GM23338 (cell line): Measurements from ENCODE around the gene IL36A. TPM values are rescaled to one million over a fixed set of nuclear protein-coding genes. Genes with fewer than 3 reads are reported as not detected.

Experiments
- ATAC-seq: fragments of 200-7000 bp; cut with Tn5 transposase; 3 replicates; pipeline ENCODE4 v1.9.1; 2020
- DNase-seq: peaks from one replicate; pipeline ENCODE4 v3.0.0-alpha.2; 2015; ENCODE audit warnings: low spot score
- H2AFZ ChIP-seq: fragments of 200-600 bp; sonication (generic); 2 replicates; pipeline ENCODE4 v1.8.0; 2016; ENCODE audit warnings: antibody characterized with exemption, mild to moderate bottlenecking, moderate library complexity
- H3F3A ChIP-seq: fragments of 200-600 bp; sonication (generic); replicated peaks from 2 replicates; pipeline ENCODE4 v1.8.0; 2017; ENCODE audit warnings: antibody characterized with exemption, mixed run types, low read depth
- H3K27ac ChIP-seq: fragments of 200-600 bp; sonication (generic); 2 replicates; pipeline ENCODE4 v1.6.1; 2016; ENCODE audit warnings: low read depth
- H3K27me3 ChIP-seq: fragments of 200-600 bp; sonication (generic); 2 replicates; pipeline ENCODE4 v1.8.0; 2016; ENCODE audit warnings: mild to moderate bottlenecking, mixed run types, moderate library complexity; ENCODE audit not compliant: insufficient read depth
- H3K36me3 ChIP-seq: fragments of 200-600 bp; sonication (generic); 2 replicates; pipeline ENCODE4 v1.8.0; 2016; ENCODE audit warnings: mild to moderate bottlenecking; ENCODE audit not compliant: insufficient read depth
- H3K4me1 ChIP-seq: fragments of 200-600 bp; sonication (generic); 2 replicates; pipeline ENCODE4 v1.8.0; 2016; ENCODE audit warnings: mild to moderate bottlenecking, moderate library complexity; ENCODE audit not compliant: insufficient read depth
- H3K4me2 ChIP-seq: fragments of 200-600 bp; sonication (generic); 2 replicates; pipeline ENCODE4 v1.7.1; 2017; ENCODE audit warnings: mixed run types
- H3K4me3 ChIP-seq: fragments of 200-600 bp; sonication (generic); 2 replicates; pipeline ENCODE4 v1.6.1; 2016; ENCODE audit warnings: mixed run types
- H3K79me2 ChIP-seq: fragments of 200-600 bp; sonication (generic); replicated peaks from 2 replicates; pipeline ENCODE4 v1.8.0; 2017; ENCODE audit warnings: mild to moderate bottlenecking; ENCODE audit not compliant: insufficient read depth
- H3K9me2 ChIP-seq: fragments of 200-600 bp; sonication (generic); 2 replicates; pipeline ENCODE4 v1.8.0; 2017; ENCODE audit not compliant: insufficient read depth
- H4K20me1 ChIP-seq: fragments of 200-600 bp; sonication (generic); replicated peaks from 2 replicates; pipeline ENCODE4 v1.8.0; 2017; ENCODE audit warnings: mild to moderate bottlenecking; ENCODE audit not compliant: insufficient read depth
- H3K27ac Mint-ChIP-seq: 2 replicates; pipeline ENCODE4 v1.8.0; 2020; ENCODE audit warnings: inconsistent platforms, mild to moderate bottlenecking, moderate library complexity, mixed read lengths
- H3K27me3 Mint-ChIP-seq: 3 replicates; pipeline ENCODE4 v1.8.0; 2022; ENCODE audit warnings: low read depth, mild to moderate bottlenecking, moderate library complexity, mixed read lengths, inconsistent platforms; ENCODE audit not compliant: insufficient read depth, poor library complexity
- H3K36me3 Mint-ChIP-seq: 3 replicates; pipeline ENCODE4 v1.8.0; 2021; ENCODE audit warnings: low read depth, mild to moderate bottlenecking, inconsistent platforms, moderate library complexity, mixed read lengths
- H3K4me1 Mint-ChIP-seq: 3 replicates; pipeline ENCODE4 v1.8.0; 2020; ENCODE audit warnings: mild to moderate bottlenecking, inconsistent platforms, mixed read lengths
- H3K4me3 Mint-ChIP-seq: 3 replicates; pipeline ENCODE4 v1.8.0; 2021; ENCODE audit warnings: moderate library complexity, mild to moderate bottlenecking, inconsistent platforms, mixed read lengths
- H3K9me3 Mint-ChIP-seq: 3 replicates; pipeline ENCODE4 v1.8.0; 2020; ENCODE audit warnings: moderate library complexity, mild to moderate bottlenecking, inconsistent platforms, mixed read lengths
- CREB1 ChIP-seq: fragments of 250-450 bp; sonication (Bioruptor Pico); IDR thresholded peaks from 2 replicates; pipeline ENCODE4 v1.5.0; 2020; ENCODE audit warnings: low read depth, mild to moderate bottlenecking, moderate library complexity
- EZH2 ChIP-seq: fragments of 200-600 bp; sonication (generic); IDR thresholded peaks from one replicate; pipeline ENCODE4 v1.8.0; 2017; ENCODE audit warnings: antibody characterized with exemption, mild to moderate bottlenecking, low read depth; ENCODE audit not compliant: unreplicated experiment
- EZH2phosphoT487 ChIP-seq: fragments of 200-600 bp; sonication (generic); IDR thresholded peaks from one replicate; pipeline ENCODE4 v1.8.1; 2018; ENCODE audit warnings: antibody characterized with exemption; ENCODE audit not compliant: unreplicated experiment
- NANOG ChIP-seq: IDR thresholded peaks from 2 replicates; pipeline ENCODE4 v1.6.1; 2016; ENCODE audit warnings: antibody characterized with exemption, borderline replicate concordance
- POLR2AphosphoS5 ChIP-seq: IDR thresholded peaks from 2 replicates; pipeline ENCODE4 v1.6.1; 2016; ENCODE audit warnings: antibody characterized with exemption, low read depth
- STAT1 ChIP-seq: IDR thresholded peaks from one replicate; pipeline ENCODE4 v1.6.1; 2016; ENCODE audit warnings: antibody characterized with exemption; ENCODE audit not compliant: unreplicated experiment
- ZNF114 ChIP-seq: fragments of 250-450 bp; sonication (Bioruptor Pico); IDR thresholded peaks from 2 replicates; pipeline ENCODE4 v1.5.0; 2020; ENCODE audit warnings: mild to moderate bottlenecking, moderate library complexity
- ZNF331 ChIP-seq: fragments of 250-450 bp; sonication (Bioruptor Pico); IDR thresholded peaks from 2 replicates; pipeline ENCODE4 v1.5.0; 2020; ENCODE audit warnings: low read depth, mild to moderate bottlenecking, moderate library complexity
- polyA plus RNA-seq: library from polyadenylated mRNA; unstranded; fragments of >200 nt; fragmentation: Nextera tagmentation; extraction: Ambion mirVana; gene quantifications from 2 replicates; pipeline ENCODE4 v1.2.1, GENCODE V29; 2016
- total RNA-seq: library from RNA; depleted of rRNA; stranded (reverse); fragments of >200 nt; shearing (Covaris generic); gene quantifications from 2 replicates; pipeline ENCODE4 v1.2.3, GENCODE V29; 2014
- TF ChIP-seq, protein P1 (sequence below): IDR thresholded peaks from 2 replicates; pipeline ENCODE4 v1.6.1; 2016; ENCODE audit warnings: antibody characterized with exemption
- TF ChIP-seq, protein P2 (sequence below): fragments of 250-450 bp; sonication (Bioruptor Pico); IDR thresholded peaks from 2 replicates; pipeline ENCODE4 v1.5.0; 2020; ENCODE audit warnings: mild to moderate bottlenecking, moderate library complexity
- TF ChIP-seq, protein P3 (sequence below), 2 experiments: fragments of 200-600 bp in 1 of 2; sonication (generic) in 1 of 2; conservative IDR thresholded peaks; 2 replicates each; pipeline versions ENCODE4 v1.5.1 to v1.6.1; 2016 to 2017; ENCODE audit warnings: antibody characterized with exemption in 2 of 2, low read depth in 2 of 2, mild to moderate bottlenecking in 2 of 2, moderate library complexity in 1 of 2
- TF ChIP-seq, protein P4 (sequence below): IDR thresholded peaks from one replicate; pipeline ENCODE4 v1.6.1; 2018; ENCODE audit warnings: antibody characterized with exemption; ENCODE audit not compliant: unreplicated experiment

IL36A gene
- total and polyA plus RNA-seq, 2 experiments from 2014 or later, result not detected

DNA sequence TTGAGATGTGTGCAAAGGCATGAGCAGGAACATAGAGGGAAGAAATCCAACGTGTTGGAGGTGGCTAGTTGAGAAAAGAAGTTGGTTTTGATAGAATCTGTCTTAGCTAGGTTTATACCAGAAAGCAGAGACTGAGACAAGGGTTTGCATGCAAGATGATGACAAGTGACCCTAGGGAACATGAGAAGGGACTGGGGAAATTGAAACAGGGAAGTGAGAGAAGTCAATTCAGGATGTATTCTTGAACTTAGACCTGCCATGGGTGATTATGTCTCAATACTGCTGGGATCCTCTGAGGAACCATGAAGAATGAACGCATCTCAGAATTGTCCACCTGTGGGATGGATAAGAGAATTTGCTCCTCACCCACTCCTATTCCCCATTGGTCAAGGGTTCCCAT is 20.5 kb downstream of the IL36A start:
- H3K27me3 ChIP-seq, result no peaks in the 10 kb centered on the region

More for the DNA sequence above, 20.5 kb downstream of the IL36A start:
- TF ChIP-seq CREB1 (CRISPR knock-in tag) (no peak), POLR2AphosphoS5 (no peak), NANOG (no peak), EZH2phosphoT487 (no peak), EZH2 (no peak), STAT1 (no peak), ZNF331 (CRISPR knock-in tag) (no peak), ZNF114 (CRISPR knock-in tag) (no peak)
- TF ChIP-seq, protein P1, sequence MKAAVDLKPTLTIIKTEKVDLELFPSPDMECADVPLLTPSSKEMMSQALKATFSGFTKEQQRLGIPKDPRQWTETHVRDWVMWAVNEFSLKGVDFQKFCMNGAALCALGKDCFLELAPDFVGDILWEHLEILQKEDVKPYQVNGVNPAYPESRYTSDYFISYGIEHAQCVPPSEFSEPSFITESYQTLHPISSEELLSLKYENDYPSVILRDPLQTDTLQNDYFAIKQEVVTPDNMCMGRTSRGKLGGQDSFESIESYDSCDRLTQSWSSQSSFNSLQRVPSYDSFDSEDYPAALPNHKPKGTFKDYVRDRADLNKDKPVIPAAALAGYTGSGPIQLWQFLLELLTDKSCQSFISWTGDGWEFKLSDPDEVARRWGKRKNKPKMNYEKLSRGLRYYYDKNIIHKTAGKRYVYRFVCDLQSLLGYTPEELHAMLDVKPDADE, result no peak
- TF ChIP-seq, protein P2, sequence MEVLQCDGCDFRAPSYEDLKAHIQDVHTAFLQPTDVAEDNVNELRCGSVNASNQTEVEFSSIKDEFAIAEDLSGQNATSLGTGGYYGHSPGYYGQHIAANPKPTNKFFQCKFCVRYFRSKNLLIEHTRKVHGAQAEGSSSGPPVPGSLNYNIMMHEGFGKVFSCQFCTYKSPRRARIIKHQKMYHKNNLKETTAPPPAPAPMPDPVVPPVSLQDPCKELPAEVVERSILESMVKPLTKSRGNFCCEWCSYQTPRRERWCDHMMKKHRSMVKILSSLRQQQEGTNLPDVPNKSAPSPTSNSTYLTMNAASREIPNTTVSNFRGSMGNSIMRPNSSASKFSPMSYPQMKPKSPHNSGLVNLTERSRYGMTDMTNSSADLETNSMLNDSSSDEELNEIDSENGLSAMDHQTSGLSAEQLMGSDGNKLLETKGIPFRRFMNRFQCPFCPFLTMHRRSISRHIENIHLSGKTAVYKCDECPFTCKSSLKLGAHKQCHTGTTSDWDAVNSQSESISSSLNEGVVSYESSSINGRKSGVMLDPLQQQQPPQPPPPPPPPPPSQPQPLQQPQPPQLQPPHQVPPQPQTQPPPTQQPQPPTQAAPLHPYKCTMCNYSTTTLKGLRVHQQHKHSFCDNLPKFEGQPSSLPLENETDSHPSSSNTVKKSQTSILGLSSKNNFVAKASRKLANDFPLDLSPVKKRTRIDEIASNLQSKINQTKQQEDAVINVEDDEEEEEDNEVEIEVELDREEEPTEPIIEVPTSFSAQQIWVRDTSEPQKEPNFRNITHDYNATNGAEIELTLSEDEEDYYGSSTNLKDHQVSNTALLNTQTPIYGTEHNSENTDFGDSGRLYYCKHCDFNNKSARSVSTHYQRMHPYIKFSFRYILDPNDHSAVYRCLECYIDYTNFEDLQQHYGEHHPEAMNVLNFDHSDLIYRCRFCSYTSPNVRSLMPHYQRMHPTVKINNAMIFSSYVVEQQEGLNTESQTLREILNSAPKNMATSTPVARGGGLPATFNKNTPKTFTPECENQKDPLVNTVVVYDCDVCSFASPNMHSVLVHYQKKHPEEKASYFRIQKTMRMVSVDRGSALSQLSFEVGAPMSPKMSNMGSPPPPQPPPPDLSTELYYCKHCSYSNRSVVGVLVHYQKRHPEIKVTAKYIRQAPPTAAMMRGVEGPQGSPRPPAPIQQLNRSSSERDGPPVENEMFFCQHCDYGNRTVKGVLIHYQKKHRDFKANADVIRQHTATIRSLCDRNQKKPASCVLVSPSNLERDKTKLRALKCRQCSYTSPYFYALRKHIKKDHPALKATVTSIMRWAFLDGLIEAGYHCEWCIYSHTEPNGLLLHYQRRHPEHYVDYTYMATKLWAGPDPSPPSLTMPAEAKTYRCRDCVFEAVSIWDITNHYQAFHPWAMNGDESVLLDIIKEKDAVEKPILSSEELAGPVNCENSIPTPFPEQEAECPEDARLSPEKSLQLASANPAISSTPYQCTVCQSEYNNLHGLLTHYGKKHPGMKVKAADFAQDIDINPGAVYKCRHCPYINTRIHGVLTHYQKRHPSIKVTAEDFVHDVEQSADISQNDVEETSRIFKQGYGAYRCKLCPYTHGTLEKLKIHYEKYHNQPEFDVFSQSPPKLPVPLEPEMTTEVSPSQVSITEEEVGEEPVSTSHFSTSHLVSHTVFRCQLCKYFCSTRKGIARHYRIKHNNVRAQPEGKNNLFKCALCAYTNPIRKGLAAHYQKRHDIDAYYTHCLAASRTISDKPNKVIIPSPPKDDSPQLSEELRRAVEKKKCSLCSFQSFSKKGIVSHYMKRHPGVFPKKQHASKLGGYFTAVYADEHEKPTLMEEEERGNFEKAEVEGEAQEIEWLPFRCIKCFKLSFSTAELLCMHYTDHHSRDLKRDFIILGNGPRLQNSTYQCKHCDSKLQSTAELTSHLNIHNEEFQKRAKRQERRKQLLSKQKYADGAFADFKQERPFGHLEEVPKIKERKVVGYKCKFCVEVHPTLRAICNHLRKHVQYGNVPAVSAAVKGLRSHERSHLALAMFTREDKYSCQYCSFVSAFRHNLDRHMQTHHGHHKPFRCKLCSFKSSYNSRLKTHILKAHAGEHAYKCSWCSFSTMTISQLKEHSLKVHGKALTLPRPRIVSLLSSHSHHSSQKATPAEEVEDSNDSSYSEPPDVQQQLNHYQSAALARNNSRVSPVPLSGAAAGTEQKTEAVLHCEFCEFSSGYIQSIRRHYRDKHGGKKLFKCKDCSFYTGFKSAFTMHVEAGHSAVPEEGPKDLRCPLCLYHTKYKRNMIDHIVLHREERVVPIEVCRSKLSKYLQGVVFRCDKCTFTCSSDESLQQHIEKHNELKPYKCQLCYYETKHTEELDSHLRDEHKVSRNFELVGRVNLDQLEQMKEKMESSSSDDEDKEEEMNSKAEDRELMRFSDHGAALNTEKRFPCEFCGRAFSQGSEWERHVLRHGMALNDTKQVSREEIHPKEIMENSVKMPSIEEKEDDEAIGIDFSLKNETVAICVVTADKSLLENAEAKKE (CRISPR knock-in tag), result no peak
- TF ChIP-seq, protein P3, sequence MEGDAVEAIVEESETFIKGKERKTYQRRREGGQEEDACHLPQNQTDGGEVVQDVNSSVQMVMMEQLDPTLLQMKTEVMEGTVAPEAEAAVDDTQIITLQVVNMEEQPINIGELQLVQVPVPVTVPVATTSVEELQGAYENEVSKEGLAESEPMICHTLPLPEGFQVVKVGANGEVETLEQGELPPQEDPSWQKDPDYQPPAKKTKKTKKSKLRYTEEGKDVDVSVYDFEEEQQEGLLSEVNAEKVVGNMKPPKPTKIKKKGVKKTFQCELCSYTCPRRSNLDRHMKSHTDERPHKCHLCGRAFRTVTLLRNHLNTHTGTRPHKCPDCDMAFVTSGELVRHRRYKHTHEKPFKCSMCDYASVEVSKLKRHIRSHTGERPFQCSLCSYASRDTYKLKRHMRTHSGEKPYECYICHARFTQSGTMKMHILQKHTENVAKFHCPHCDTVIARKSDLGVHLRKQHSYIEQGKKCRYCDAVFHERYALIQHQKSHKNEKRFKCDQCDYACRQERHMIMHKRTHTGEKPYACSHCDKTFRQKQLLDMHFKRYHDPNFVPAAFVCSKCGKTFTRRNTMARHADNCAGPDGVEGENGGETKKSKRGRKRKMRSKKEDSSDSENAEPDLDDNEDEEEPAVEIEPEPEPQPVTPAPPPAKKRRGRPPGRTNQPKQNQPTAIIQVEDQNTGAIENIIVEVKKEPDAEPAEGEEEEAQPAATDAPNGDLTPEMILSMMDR (conservative IDR thresholded peaks at IDR 0.05; ENCODE audit: low read depth in 2 of 2), result no peak
- TF ChIP-seq, protein P4, sequence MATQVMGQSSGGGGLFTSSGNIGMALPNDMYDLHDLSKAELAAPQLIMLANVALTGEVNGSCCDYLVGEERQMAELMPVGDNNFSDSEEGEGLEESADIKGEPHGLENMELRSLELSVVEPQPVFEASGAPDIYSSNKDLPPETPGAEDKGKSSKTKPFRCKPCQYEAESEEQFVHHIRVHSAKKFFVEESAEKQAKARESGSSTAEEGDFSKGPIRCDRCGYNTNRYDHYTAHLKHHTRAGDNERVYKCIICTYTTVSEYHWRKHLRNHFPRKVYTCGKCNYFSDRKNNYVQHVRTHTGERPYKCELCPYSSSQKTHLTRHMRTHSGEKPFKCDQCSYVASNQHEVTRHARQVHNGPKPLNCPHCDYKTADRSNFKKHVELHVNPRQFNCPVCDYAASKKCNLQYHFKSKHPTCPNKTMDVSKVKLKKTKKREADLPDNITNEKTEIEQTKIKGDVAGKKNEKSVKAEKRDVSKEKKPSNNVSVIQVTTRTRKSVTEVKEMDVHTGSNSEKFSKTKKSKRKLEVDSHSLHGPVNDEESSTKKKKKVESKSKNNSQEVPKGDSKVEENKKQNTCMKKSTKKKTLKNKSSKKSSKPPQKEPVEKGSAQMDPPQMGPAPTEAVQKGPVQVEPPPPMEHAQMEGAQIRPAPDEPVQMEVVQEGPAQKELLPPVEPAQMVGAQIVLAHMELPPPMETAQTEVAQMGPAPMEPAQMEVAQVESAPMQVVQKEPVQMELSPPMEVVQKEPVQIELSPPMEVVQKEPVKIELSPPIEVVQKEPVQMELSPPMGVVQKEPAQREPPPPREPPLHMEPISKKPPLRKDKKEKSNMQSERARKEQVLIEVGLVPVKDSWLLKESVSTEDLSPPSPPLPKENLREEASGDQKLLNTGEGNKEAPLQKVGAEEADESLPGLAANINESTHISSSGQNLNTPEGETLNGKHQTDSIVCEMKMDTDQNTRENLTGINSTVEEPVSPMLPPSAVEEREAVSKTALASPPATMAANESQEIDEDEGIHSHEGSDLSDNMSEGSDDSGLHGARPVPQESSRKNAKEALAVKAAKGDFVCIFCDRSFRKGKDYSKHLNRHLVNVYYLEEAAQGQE, result no peak
- no peak for ATAC-seq
- Histone ChIP-seq H3K79me2 (no peaks in the 10 kb centered on the region), H3K36me3 (no peaks in the 10 kb centered on the region), H3K4me3 (no peak overlapping the region), H2AFZ (no peak overlapping the region), H4K20me1 (no peaks in the 10 kb centered on the region), H3K4me1 (peaks cover 5% of the 10 kb centered on the region; the same call in 1 of the 2 replicates), H3K27ac (no peak overlapping the region), H3K4me2 (no peak overlapping the region), H3F3A (no peaks in the 10 kb centered on the region), H3K9me2 (peaks cover 12% of the 10 kb centered on the region; the same call in 1 of the 2 replicates)
- Mint-ChIP-seq H3K27me3 (peaks cover 5% of the 10 kb centered on the region), H3K4me1 (peaks cover 13% of the 10 kb centered on the region; the same call in 2 of the 3 replicates), H3K4me3 (no peak overlapping the region), H3K9me3 (no peaks in the 10 kb centered on the region; the same call in 2 of the 3 replicates), H3K27ac (no peak overlapping the region), H3K36me3 (no peaks in the 10 kb centered on the region)
- DNase-seq, result no peak
